ENCODE results near the gene GPN3. TPM values are rescaled to one million over a fixed set of nuclear protein-coding genes. Genes with fewer than 3 reads are reported as not detected.
A peak's percentile ranks its signal among the peaks of the same experiment; 100 is the strongest.

Gene GPN3
- total and polyA plus RNA-seq, 10 of the 15 experiments (the other 5 are each of a cell fraction or from before 2014, with no cell fraction given), result 27.1 to 117 (median 53.5) TPM

GRCh38 chr12:110449799-110450497 is 18.1 kb downstream of the GPN3 start, which contains the start of gene ARPC3 (continued):
- TF ChIP-seq CUX1 (IDR thresholded peaks at IDR 0.05; ENCODE audit: insufficient replicate concordance, low read depth, low read length), result no peak
- no peak for TF ChIP-seq ZNF217 (IDR thresholded peaks at IDR 0.05)
- no peak for TF ChIP-seq ESRRA (IDR thresholded peaks at IDR 0.05; ENCODE audit: low read length)
- TF ChIP-seq ZSCAN29 (IDR thresholded peaks at IDR 0.05), result peak; percentile 47; the same call in 1 of the 2 replicates
- peak; percentile 36; the same call in 1 of the 2 replicates for TF ChIP-seq RELB (IDR thresholded peaks at IDR 0.05; ENCODE audit: low read depth)
- peak; percentile 92 for TF ChIP-seq SPI1 (IDR thresholded peaks at IDR 0.05; ENCODE audit: borderline replicate concordance, insufficient read depth, low read depth, low read length)
- no peak for TF ChIP-seq CEBPZ (IDR thresholded peaks at IDR 0.05; ENCODE audit: low read depth, low read length)
- no peak; the same call in 1 of the 2 replicates for TF ChIP-seq PKNOX1 (IDR thresholded peaks at IDR 0.05)
- TF ChIP-seq YY1 (IDR thresholded peaks at IDR 0.05; ENCODE audit: low read depth, low read length), result peak; percentile 91
- no peak for TF ChIP-seq ZNF592 (IDR thresholded peaks at IDR 0.05)
- peak; percentile 30; the same call in 1 of the 2 replicates for TF ChIP-seq POLR2AphosphoS2 (IDR thresholded peaks at IDR 0.05; ENCODE audit: low read depth, low read length)
- peak; percentile 61 for TF ChIP-seq SP1 (IDR thresholded peaks at IDR 0.05; ENCODE audit: low read depth, low read length)
